WERI-Rb-1 (cell line): ENCODE measurements around the gene CIZ1.

Experiments
- DNase-seq: peaks from one replicate; pipeline ENCODE4 v3.0.0-alpha.2; 2020
- H3K27ac ChIP-seq: fragments of 250-450 bp; sonication (Bioruptor Pico); 2 replicates; pipeline ENCODE4 v1.5.1; 2020; ENCODE audit warnings: mild to moderate bottlenecking, moderate library complexity
- H3K27me3 ChIP-seq: fragments of 250-450 bp; sonication (Bioruptor Pico); 2 replicates; pipeline ENCODE4 v1.5.1; 2021; ENCODE audit warnings: mild to moderate bottlenecking, low read depth, moderate library complexity; ENCODE audit not compliant: insufficient read depth, severe bottlenecking
- H3K36me3 ChIP-seq: fragments of 250-450 bp; sonication (Bioruptor Pico); 2 replicates; pipeline ENCODE4 v1.5.1; 2020; ENCODE audit warnings: mild to moderate bottlenecking, moderate library complexity
- H3K4me3 ChIP-seq: 2 replicates; pipeline ENCODE4 v1.5.1; 2011; ENCODE audit warnings: low read depth, mild to moderate bottlenecking, control low read depth, low read length
- H3K9me3 ChIP-seq: fragments of 250-450 bp; sonication (Bioruptor Pico); 2 replicates; pipeline ENCODE4 v1.5.1; 2021; ENCODE audit warnings: mild to moderate bottlenecking, moderate library complexity; ENCODE audit not compliant: severe bottlenecking
- TF ChIP-seq, protein P1 (sequence below): IDR thresholded peaks from 2 replicates; pipeline ENCODE4 v1.5.1; 2011; ENCODE audit warnings: low read depth, mild to moderate bottlenecking, control low read depth, inconsistent platforms, low read length

Gene CIZ1

GRCh38 chr9:128168731-128169308, 22.6 kb downstream of the CIZ1 start:
- TF ChIP-seq, protein P1, sequence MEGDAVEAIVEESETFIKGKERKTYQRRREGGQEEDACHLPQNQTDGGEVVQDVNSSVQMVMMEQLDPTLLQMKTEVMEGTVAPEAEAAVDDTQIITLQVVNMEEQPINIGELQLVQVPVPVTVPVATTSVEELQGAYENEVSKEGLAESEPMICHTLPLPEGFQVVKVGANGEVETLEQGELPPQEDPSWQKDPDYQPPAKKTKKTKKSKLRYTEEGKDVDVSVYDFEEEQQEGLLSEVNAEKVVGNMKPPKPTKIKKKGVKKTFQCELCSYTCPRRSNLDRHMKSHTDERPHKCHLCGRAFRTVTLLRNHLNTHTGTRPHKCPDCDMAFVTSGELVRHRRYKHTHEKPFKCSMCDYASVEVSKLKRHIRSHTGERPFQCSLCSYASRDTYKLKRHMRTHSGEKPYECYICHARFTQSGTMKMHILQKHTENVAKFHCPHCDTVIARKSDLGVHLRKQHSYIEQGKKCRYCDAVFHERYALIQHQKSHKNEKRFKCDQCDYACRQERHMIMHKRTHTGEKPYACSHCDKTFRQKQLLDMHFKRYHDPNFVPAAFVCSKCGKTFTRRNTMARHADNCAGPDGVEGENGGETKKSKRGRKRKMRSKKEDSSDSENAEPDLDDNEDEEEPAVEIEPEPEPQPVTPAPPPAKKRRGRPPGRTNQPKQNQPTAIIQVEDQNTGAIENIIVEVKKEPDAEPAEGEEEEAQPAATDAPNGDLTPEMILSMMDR = no peak
- Histone ChIP-seq H3K4me3 (no peak overlapping the region), H3K27me3 (no peaks in the 10 kb centered on the region), H3K9me3 (no peaks in the 10 kb centered on the region), H3K36me3 (peaks cover 79% of the 10 kb centered on the region), H3K27ac (peak overlapping the region; percentile 63)
- no peak for DNase-seq

GRCh38 chr9:128167209-128167608, 24.2 kb downstream of the CIZ1 start:
- TF ChIP-seq, protein P1 = no peak
- no peak for DNase-seq
- Histone ChIP-seq H3K4me3 (no peak overlapping the region), H3K9me3 (no peaks in the 10 kb centered on the region), H3K27ac (no peak overlapping the region), H3K36me3 (peaks cover 85% of the 10 kb centered on the region), H3K27me3 (no peaks in the 10 kb centered on the region)

DNA sequence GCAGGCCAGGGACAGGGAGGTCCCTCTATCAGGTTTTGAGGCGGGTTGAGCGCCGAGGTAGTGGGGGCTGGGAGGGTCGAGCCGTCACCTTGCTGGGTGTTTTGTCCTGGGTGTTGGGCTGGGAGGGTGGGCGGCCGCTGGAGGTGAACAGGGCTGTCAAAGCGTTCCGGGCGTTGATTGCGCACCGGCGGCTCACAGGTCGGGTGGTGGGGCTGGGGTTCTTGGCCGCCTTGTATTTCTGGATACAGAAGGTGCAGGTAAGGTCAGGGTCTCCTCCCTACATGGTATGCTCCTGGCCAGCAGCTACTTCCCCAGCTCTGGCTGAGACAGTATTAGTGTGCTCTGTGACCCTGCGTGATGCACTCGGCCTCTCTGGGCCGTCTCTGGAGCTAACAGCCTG, 25.2 kb downstream of the CIZ1 start:
- Histone ChIP-seq H3K27me3 (no peaks in the 10 kb centered on the region), H3K27ac (no peak overlapping the region), H3K9me3 (no peaks in the 10 kb centered on the region), H3K36me3 (peaks cover 87% of the 10 kb centered on the region), H3K4me3 (no peak overlapping the region)
- TF ChIP-seq, protein P1 = no peak
- no peak for DNase-seq

DNA sequence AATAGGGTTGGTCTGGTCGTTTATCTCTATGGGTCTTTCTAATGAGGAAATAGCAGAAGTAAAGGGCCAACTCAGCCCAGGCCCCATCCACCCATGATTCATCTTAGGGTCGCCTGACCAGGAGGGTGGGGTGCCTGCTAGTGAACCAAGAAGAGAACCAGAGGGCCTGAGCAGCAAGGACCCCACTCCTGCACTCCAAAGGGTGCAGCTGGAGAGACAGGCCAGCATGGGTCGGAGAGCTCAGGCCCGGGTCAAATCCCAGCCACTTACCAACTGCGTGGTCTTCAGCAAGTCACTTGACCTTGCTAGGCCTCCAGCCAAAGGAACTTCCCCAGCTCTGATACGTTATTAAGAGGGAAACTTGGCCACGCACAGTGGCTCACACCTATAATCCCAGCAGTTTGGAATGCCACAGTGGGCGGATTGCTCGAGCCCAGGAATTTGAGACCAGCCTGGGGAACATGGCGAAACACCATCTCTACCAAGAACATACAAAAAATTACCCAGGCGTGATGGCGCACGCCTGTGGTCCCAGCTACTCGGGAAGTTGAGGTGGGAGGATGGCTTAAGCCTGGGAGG, 27.0 kb downstream of the CIZ1 start:
- Histone ChIP-seq H3K27me3 (no peaks in the 10 kb centered on the region), H3K27ac (no peak overlapping the region), H3K4me3 (no peak overlapping the region), H3K9me3 (no peaks in the 10 kb centered on the region), H3K36me3 (peaks cover 78% of the 10 kb centered on the region)
- DNase-seq = no peak
- TF ChIP-seq, protein P1 = no peak

DNA sequence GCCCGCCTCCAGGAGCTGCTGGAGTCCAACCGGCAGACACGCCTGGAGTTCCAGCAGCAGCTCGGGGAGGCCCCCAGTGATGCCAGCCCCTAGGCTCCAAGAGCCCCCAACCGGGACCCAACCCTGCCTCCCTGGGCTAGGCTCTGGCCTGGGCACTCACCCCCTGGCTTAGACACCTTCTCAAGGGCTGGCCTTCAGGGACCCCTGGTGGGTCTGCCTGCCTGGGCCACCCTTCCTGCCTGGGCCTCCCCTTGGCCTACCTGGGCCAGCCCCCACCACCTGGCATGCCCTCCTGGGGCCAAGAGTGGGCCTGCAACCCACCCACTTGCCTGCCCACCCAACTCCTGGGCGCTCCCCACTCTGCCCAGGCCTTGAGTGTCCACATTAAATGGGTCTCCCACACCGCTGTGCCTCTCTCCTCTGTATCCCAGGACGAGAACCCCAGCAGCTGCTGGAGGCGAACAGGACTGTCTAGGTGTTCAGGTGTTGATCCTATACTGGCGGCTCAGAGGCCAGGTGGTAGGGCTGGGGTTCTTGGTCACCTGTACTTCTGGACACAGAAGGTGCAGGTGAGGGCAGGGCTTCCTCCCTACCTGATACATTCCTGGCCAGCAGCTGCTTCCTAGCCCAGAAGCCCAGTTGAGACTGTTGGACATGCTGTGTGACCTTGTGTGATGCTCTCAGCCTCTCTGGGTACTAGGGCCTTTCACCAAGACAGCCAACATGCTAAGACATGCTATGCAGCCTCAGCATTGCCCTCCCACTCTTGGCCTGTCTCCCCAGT, 27.7 kb downstream of the CIZ1 start:
- TF ChIP-seq, protein P1 = no peak
- Histone ChIP-seq H3K36me3 (peaks cover 71% of the 10 kb centered on the region), H3K4me3 (no peak overlapping the region), H3K9me3 (no peaks in the 10 kb centered on the region), H3K27ac (no peak overlapping the region), H3K27me3 (no peaks in the 10 kb centered on the region)
- no peak for DNase-seq
